OCI-LY1 (cell line): ENCODE data around the gene CELA2B.

Source experiments
- CTCF ChIP-seq: fragments of 200-600 bp; sonication (generic), shearing (Covaris generic); IDR thresholded peaks from 2 replicates; pipeline ENCODE4 v1.5.1; 2017; ENCODE audit warnings: mild to moderate bottlenecking, antibody characterized with exemption, low read length, moderate library complexity, mixed read lengths
- EZH2 ChIP-seq: fragments of 200-600 bp; sonication (generic), shearing (Covaris generic); IDR thresholded peaks from 2 replicates; pipeline ENCODE4 v1.8.0; 2017; ENCODE audit warnings: borderline replicate concordance, mixed run types, mild to moderate bottlenecking, antibody characterized with exemption, low read length, moderate library complexity, mixed read lengths

GRCh38 chr1:15524283-15525049 lies 48.6 kb downstream of the CELA2B start:
- TF ChIP-seq CTCF (no peak), EZH2 (no peak)
